Stimulated activated CD8-positive, alpha-beta memory T cell treated with anti-CD3 and anti-CD28 coated beads, Interleukin-4, amount 100 ng/mL, for 48 hours (primary cell): Measurements from ENCODE around the gene TRAK2.
"Not testable (repeated sequence)": the region's sequence is repeated elsewhere in the genome, so short reads cannot be mapped to it uniquely, and the experiment has no call there.

Experiments
- DNase-seq: peaks from one replicate; pipeline ENCODE4 v3.0.0-alpha.2; 2020

The TRAK2 gene

GRCh38 chr2:201448061-201448460, 3.2 kb downstream of the TRAK2 start:
- DNase-seq = no peak

GRCh38 chr2:201447086-201447485, 4.2 kb downstream of the TRAK2 start:
- no peak for DNase-seq

- DNase-seq = no peak
Measured at GRCh38 chr2:201444746-201445465, 6.4 kb downstream of the TRAK2 start.

GRCh38 chr2:201441409-201441808, 9.8 kb downstream of the TRAK2 start:
- no peak for DNase-seq

- no peak for DNase-seq
Measured at GRCh38 chr2:201440182-201440581, 11.1 kb downstream of the TRAK2 start.

- DNase-seq = not testable (repeated sequence)
Measured at GRCh38 chr2:201439336-201439922, 11.8 kb downstream of the TRAK2 start.

- DNase-seq = no peak
Measured at GRCh38 chr2:201436141-201436540, 15.1 kb downstream of the TRAK2 start.

- no peak for DNase-seq
Measured at GRCh38 chr2:201433394-201433995, 17.8 kb downstream of the TRAK2 start.

- no peak for DNase-seq
Measured at GRCh38 chr2:201432621-201433393, 18.5 kb downstream of the TRAK2 start.

GRCh38 chr2:201432038-201432620, 19.1 kb downstream of the TRAK2 start:
- DNase-seq = no peak

GRCh38 chr2:201430839-201431238, 20.4 kb downstream of the TRAK2 start:
- no peak for DNase-seq

- DNase-seq = not testable (repeated sequence)
Measured at GRCh38 chr2:201430322-201430721, 20.9 kb downstream of the TRAK2 start.

- not testable (repeated sequence) for DNase-seq
Measured at GRCh38 chr2:201429835-201430234, 21.4 kb downstream of the TRAK2 start.

GRCh38 chr2:201428366-201428765, 22.9 kb downstream of the TRAK2 start:
- DNase-seq = not testable (repeated sequence)

GRCh38 chr2:201425952-201426351, 25.3 kb downstream of the TRAK2 start:
- DNase-seq = no peak

GRCh38 chr2:201420442-201421113, 30.7 kb downstream of the TRAK2 start:
- no peak for DNase-seq

GRCh38 chr2:201419986-201420385, 31.3 kb downstream of the TRAK2 start:
- DNase-seq = no peak

- DNase-seq = no peak
Measured at GRCh38 chr2:201419057-201419635, 32.1 kb downstream of the TRAK2 start.

- no peak for DNase-seq
Measured at GRCh38 chr2:201415149-201415548, 36.1 kb downstream of the TRAK2 start.

- DNase-seq = no peak
Measured at GRCh38 chr2:201414099-201415023, 36.9 kb downstream of the TRAK2 start.

- no peak for DNase-seq
Measured at GRCh38 chr2:201413552-201413951, 37.7 kb downstream of the TRAK2 start.
